ENCODE data around the gene TGFB1. TPM values are rescaled to one million over a fixed set of nuclear protein-coding genes. Genes with fewer than 3 reads are reported as not detected.
A peak's percentile ranks its signal among the peaks of the same experiment; 100 is the strongest.

Gene TGFB1
- total and polyA plus RNA-seq, 2 of the 13 experiments (the other 11 are each of a cell fraction or from before 2014, with no cell fraction given) = 4.1 to 5.4 TPM

DNA sequence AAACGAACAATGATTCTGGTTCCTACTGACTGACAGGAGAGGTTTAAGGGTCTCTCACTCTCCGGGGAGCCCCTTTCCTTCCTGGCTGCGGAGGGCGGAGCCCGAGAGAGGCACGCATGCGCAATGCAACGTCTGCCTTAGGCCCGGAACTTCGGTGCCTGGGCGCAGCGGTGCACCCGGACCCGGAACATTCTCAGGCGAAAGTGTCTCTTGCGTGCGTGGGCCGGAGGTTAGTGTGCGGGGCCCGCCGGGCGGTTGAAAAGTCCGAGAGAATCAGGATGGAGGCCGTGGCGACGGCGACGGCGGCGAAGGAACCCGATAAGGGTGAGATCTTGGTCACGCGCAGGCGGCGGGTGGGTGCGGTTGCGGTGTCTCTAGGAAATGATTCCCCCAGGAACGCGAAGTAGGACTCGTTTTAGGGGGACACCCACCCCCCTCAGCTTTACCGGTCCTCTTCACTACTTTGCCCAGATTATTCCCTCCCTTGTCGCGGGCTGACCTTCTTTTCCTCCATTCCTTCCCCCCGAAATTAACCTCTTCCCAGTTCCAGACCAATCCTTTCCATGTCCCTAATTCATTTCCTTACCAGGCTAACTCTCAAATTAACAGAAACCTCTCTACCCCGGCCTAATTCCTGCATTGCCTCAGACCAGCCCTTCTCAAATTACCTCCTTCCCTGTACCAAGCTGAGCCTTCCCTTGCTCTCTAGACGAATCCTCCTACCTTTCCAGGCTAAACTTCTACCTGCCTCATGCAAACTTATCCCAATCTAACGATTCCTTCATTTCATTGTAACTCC is 43.5 kb downstream of the TGFB1 start, which contains the start of gene CCDC97 (continued):
- TF ChIP-seq, protein P1, sequence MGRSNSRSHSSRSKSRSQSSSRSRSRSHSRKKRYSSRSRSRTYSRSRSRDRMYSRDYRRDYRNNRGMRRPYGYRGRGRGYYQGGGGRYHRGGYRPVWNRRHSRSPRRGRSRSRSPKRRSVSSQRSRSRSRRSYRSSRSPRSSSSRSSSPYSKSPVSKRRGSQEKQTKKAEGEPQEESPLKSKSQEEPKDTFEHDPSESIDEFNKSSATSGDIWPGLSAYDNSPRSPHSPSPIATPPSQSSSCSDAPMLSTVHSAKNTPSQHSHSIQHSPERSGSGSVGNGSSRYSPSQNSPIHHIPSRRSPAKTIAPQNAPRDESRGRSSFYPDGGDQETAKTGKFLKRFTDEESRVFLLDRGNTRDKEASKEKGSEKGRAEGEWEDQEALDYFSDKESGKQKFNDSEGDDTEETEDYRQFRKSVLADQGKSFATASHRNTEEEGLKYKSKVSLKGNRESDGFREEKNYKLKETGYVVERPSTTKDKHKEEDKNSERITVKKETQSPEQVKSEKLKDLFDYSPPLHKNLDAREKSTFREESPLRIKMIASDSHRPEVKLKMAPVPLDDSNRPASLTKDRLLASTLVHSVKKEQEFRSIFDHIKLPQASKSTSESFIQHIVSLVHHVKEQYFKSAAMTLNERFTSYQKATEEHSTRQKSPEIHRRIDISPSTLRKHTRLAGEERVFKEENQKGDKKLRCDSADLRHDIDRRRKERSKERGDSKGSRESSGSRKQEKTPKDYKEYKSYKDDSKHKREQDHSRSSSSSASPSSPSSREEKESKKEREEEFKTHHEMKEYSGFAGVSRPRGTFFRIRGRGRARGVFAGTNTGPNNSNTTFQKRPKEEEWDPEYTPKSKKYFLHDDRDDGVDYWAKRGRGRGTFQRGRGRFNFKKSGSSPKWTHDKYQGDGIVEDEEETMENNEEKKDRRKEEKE (IDR thresholded peaks at IDR 0.05) = no peak
- TF ChIP-seq, protein P2, sequence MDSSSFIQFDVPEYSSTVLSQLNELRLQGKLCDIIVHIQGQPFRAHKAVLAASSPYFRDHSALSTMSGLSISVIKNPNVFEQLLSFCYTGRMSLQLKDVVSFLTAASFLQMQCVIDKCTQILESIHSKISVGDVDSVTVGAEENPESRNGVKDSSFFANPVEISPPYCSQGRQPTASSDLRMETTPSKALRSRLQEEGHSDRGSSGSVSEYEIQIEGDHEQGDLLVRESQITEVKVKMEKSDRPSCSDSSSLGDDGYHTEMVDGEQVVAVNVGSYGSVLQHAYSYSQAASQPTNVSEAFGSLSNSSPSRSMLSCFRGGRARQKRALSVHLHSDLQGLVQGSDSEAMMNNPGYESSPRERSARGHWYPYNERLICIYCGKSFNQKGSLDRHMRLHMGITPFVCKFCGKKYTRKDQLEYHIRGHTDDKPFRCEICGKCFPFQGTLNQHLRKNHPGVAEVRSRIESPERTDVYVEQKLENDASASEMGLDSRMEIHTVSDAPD (CRISPR knock-in tag; IDR thresholded peaks at IDR 0.05) = no peak
- TF ChIP-seq HNRNPK (IDR thresholded peaks at IDR 0.05; ENCODE audit: low read depth, low read length, poor library complexity, severe bottlenecking) = no peak
- peak; percentile 66; the same call in 1 of the 2 replicates for TF ChIP-seq FOXK1 (CRISPR knock-in tag; IDR thresholded peaks at IDR 0.05; ENCODE audit: borderline replicate concordance, low read depth)
- TF ChIP-seq SMARCE1 (IDR thresholded peaks at IDR 0.05; ENCODE audit: borderline replicate concordance) = no peak
- peak; percentile 42; the same call in 1 of the 2 replicates for TF ChIP-seq ZBTB38 (CRISPR knock-in tag; IDR thresholded peaks at IDR 0.05)
- TF ChIP-seq JARID2 (CRISPR knock-in tag; IDR thresholded peaks at IDR 0.05; ENCODE audit: insufficient replicate concordance) = no peak
- TF ChIP-seq ZKSCAN1 (IDR thresholded peaks at IDR 0.05; ENCODE audit: low read length) = peak; percentile 37; the same call in 1 of the 2 replicates
- TF ChIP-seq, protein P3, sequence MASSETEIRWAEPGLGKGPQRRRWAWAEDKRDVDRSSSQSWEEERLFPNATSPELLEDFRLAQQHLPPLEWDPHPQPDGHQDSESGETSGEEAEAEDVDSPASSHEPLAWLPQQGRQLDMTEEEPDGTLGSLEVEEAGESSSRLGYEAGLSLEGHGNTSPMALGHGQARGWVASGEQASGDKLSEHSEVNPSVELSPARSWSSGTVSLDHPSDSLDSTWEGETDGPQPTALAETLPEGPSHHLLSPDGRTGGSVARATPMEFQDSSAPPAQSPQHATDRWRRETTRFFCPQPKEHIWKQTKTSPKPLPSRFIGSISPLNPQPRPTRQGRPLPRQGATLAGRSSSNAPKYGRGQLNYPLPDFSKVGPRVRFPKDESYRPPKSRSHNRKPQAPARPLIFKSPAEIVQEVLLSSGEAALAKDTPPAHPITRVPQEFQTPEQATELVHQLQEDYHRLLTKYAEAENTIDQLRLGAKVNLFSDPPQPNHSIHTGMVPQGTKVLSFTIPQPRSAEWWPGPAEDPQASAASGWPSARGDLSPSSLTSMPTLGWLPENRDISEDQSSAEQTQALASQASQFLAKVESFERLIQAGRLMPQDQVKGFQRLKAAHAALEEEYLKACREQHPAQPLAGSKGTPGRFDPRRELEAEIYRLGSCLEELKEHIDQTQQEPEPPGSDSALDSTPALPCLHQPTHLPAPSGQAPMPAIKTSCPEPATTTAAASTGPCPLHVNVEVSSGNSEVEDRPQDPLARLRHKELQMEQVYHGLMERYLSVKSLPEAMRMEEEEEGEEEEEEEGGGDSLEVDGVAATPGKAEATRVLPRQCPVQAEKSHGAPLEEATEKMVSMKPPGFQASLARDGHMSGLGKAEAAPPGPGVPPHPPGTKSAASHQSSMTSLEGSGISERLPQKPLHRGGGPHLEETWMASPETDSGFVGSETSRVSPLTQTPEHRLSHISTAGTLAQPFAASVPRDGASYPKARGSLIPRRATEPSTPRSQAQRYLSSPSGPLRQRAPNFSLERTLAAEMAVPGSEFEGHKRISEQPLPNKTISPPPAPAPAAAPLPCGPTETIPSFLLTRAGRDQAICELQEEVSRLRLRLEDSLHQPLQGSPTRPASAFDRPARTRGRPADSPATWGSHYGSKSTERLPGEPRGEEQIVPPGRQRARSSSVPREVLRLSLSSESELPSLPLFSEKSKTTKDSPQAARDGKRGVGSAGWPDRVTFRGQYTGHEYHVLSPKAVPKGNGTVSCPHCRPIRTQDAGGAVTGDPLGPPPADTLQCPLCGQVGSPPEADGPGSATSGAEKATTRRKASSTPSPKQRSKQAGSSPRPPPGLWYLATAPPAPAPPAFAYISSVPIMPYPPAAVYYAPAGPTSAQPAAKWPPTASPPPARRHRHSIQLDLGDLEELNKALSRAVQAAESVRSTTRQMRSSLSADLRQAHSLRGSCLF (CRISPR knock-in tag; IDR thresholded peaks at IDR 0.05; ENCODE audit: borderline replicate concordance) = no peak
- no peak for TF ChIP-seq HOXA7 (CRISPR knock-in tag; IDR thresholded peaks at IDR 0.05)
- no peak for TF ChIP-seq NBN (conservative IDR thresholded peaks at IDR 0.05)
- TF ChIP-seq GATAD1 (CRISPR knock-in tag; IDR thresholded peaks at IDR 0.05) = peak; percentile 94
- TF ChIP-seq ZNF672 (CRISPR knock-in tag; IDR thresholded peaks at IDR 0.05) = no peak
- TF ChIP-seq PITX1 (CRISPR knock-in tag; IDR thresholded peaks at IDR 0.05) = peak; percentile 73
- TF ChIP-seq ZFP1 (CRISPR knock-in tag; IDR thresholded peaks at IDR 0.05) = no peak
- no peak for TF ChIP-seq ZNF354B (CRISPR knock-in tag; IDR thresholded peaks at IDR 0.05)
- peak; percentile 74 to 78 for TF ChIP-seq POLR2A (IDR thresholded peaks at IDR 0.05; ENCODE audit: insufficient read depth in 1 of 2, low read depth in 2 of 2, low read length in 2 of 2)
- TF ChIP-seq AHR (CRISPR knock-in tag; IDR thresholded peaks at IDR 0.05) = peak; percentile 97
- 0 out of 2 replicates have a peak, but pooled peaks have one; percentile 7 for TF ChIP-seq CREB1 (IDR thresholded peaks at IDR 0.05)
- peak; percentile 54; the same call in 1 of the 2 replicates for TF ChIP-seq CREB1 (CRISPR knock-in tag; IDR thresholded peaks at IDR 0.05)
- TF ChIP-seq, protein P4, sequence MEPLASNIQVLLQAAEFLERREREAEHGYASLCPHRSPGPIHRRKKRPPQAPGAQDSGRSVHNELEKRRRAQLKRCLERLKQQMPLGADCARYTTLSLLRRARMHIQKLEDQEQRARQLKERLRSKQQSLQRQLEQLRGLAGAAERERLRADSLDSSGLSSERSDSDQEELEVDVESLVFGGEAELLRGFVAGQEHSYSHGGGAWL (CRISPR knock-in tag; IDR thresholded peaks at IDR 0.05) = peak; percentile 72; the same call in 1 of the 2 replicates
- no peak for TF ChIP-seq FLYWCH1 (CRISPR knock-in tag; IDR thresholded peaks at IDR 0.05)

All from HepG2 (cell line).